ENCODE results near the gene FERD3L.

GRCh38 chr7:19098510-19098909 lies 46.7 kb downstream of the FERD3L start:
- TF ChIP-seq CTCF (IDR thresholded peaks at IDR 0.05) (no peak), REST (IDR thresholded peaks at IDR 0.05; ENCODE audit: insufficient read depth in 1 of 2, low read depth in 2 of 2, low read length in 1 of 2) (no peak), POLR2AphosphoS5 (IDR thresholded peaks at IDR 0.05; ENCODE audit: low read depth, low read length) (no peak)

All from Panc1 (cell line).